GM12878 (cell line): ENCODE results near the gene ZMYM3. TPM values are rescaled to one million over a fixed set of nuclear protein-coding genes. Genes with fewer than 3 reads are reported as not detected.

Experiments
- ATAC-seq: fragments of 200-7000 bp; cut with Tn5 transposase; 3 replicates; pipeline ENCODE4 v1.9.1; 2020; ENCODE audit warnings: mild to moderate bottlenecking, moderate library complexity
- BruUV-seq: library from RNA; stranded (reverse); fragments of 400-500 nt; replicated peaks from 2 replicates; lab custom pipeline; 2021; lab: Mats Ljungman, UMichigan
- CTCF ChIA-PET: fragments of 300-600 bp; sonication (Branson Sonifier 250); formaldehyde crosslinking; extraction: SDS; loops from one replicate; lab custom pipeline; 2021; ENCODE audit warnings: inconsistent platforms; lab: Yijun Ruan, JAX
- POLR2A ChIA-PET: fragments of 350-600 bp; formaldehyde crosslinking; extraction: SDS; loops from one replicate; lab custom pipeline; 2021; ENCODE audit warnings: inconsistent platforms; lab: Charles Lee
- RAD21 ChIA-PET: fragments of 300-600 bp; sonication (Branson Sonifier 250); formaldehyde crosslinking; loops from one replicate; lab custom pipeline; 2023; ENCODE audit warnings: antibody characterized with exemption; ENCODE audit not compliant: unreplicated experiment; lab: Charles Lee
- SMC1A ChIA-PET: fragments of 300-600 bp; sonication (Branson Sonifier 250); formaldehyde crosslinking; loops from one replicate; lab custom pipeline; 2023; ENCODE audit not compliant: unreplicated experiment, uncharacterized antibody; lab: Charles Lee
- DNase-seq: peaks from one replicate; pipeline ENCODE4 v3.0.0-alpha.2; 2011; ENCODE audit warnings: low read depth, low spot score
- FAIRE-seq: peaks from 3 replicates; lab custom pipeline; 2011; peaks lifted over from hg19 to GRCh38; lab: Jason Lieb, UNC
- H2AFZ ChIP-seq: 2 replicates; pipeline ENCODE4 v1.6.0; 2011; ENCODE audit warnings: low read depth, low read length, control low read depth; ENCODE audit not compliant: control insufficient read depth
- H3K27ac ChIP-seq: 2 replicates; pipeline ENCODE4 v1.5.1; 2011; ENCODE audit warnings: control low read depth; ENCODE audit not compliant: control insufficient read depth, insufficient read depth
- H3K27me3 ChIP-seq, 2 experiments: replicated peaks in 1 of 2; 2 replicates each; pipeline versions ENCODE4 v1.6.0 to v1.6.1; 2011; ENCODE audit warnings: low read length in 1 of 2; ENCODE audit not compliant: control insufficient read depth in 2 of 2, insufficient read depth in 2 of 2
- H3K36me3 ChIP-seq, 2 experiments: 2 replicates each; pipeline ENCODE4 v1.5.1; 2011; ENCODE audit warnings: low read length in 1 of 2; ENCODE audit not compliant: control insufficient read depth in 2 of 2, insufficient read depth in 2 of 2
- H3K4me1 ChIP-seq: 2 replicates; pipeline ENCODE4 v1.6.1; 2011; ENCODE audit warnings: mild to moderate bottlenecking, low read length, moderate library complexity, mixed read lengths; ENCODE audit not compliant: control insufficient read depth, insufficient read depth
- H3K4me2 ChIP-seq: 2 replicates; pipeline ENCODE4 v1.6.0; 2011; ENCODE audit warnings: control low read depth; ENCODE audit not compliant: control insufficient read depth, insufficient read depth
- H3K4me3 ChIP-seq: fragments of 200-600 bp; sonication (generic); 2 replicates; pipeline ENCODE4 v1.5.1; 2016
- H3K79me2 ChIP-seq: 2 replicates; pipeline ENCODE4 v1.6.0; 2011; ENCODE audit warnings: low read length; ENCODE audit not compliant: control insufficient read depth, insufficient read depth
- H3K9ac ChIP-seq: 2 replicates; pipeline ENCODE4 v1.8.0; 2011; ENCODE audit warnings: low read length, control low read depth, mixed read lengths; ENCODE audit not compliant: control insufficient read depth, insufficient read depth
- H3K9me3 ChIP-seq: replicated peaks from 3 replicates; pipeline ENCODE4 v1.5.1; 2011; ENCODE audit warnings: mild to moderate bottlenecking, low read length; ENCODE audit not compliant: control insufficient read depth, insufficient read depth
- H4K20me1 ChIP-seq: 2 replicates; pipeline ENCODE4 v1.6.0; 2011; ENCODE audit not compliant: control insufficient read depth, insufficient read depth
- FOS ChIP-seq: IDR thresholded peaks from 3 replicates; pipeline ENCODE4 v1.6.1; 2011; ENCODE audit warnings: borderline replicate concordance; ENCODE audit not compliant: insufficient read length; ENCODE audit errors: extremely low read depth
- KAT2A ChIP-seq: conservative IDR thresholded peaks from 2 replicates; pipeline ENCODE4 v1.6.1; 2011; ENCODE audit warnings: low read depth, low read length; ENCODE audit not compliant: control insufficient read depth
- USF1 ChIP-seq: IDR thresholded peaks from 2 replicates; pipeline ENCODE4 v1.6.1; 2011; ENCODE audit warnings: borderline replicate concordance, low read depth, mild to moderate bottlenecking, moderate library complexity, mixed read lengths, low read length; ENCODE audit not compliant: insufficient read depth; ENCODE audit errors: extremely low read length
- WRNIP1 ChIP-seq: IDR thresholded peaks from 2 replicates; pipeline ENCODE4 v1.6.1; 2011; ENCODE audit warnings: low read depth, low read length, improper control_type of control experiment, borderline replicate concordance
- WGBS: methylation state at CpG from one replicate; pipeline ENCODE4 v1.1.6; 2016; ENCODE audit warnings: low lambda C conversion rate; ENCODE audit not compliant: insufficient replicate concordance, insufficient coverage; ENCODE audit errors: missing lambda C conversion rate; 5-methylcytosine and 5-hydroxymethylcytosine counted together
- in situ Hi-C: fragments of 300-500 bp; cut with MboI; formaldehyde crosslinking; loops from 9 replicates; pipeline ENCODE4 v1.14.3; 2018; ENCODE audit warnings: mixed read lengths
- intact Hi-C: fragments of 100-400 bp; cut with micrococcal nuclease; formaldehyde crosslinking; loops from one replicate; pipeline ENCODE4 v1.14.2; 2022; ENCODE audit not compliant: unreplicated experiment
- polyA plus RNA-seq, 11 experiments: library from polyadenylated mRNA; depleted of rRNA in 4 of 11; unstranded in 6 of 11; stranded (reverse) in 5 of 11; fragments of >200 nt; fragmentation: Nextera tagmentation in 4 of 11; fragmentation: Illumina TruSeq in 1 of 11; extraction: Ambion mirVana in 4 of 11; extraction: Trizol in 1 of 11; gene quantifications; 1 replicate in 1 of 11; 2 replicates in 10 of 11; pipeline versions ENCODE4 v1.2.1 to v1.2.3, GENCODE V29; 2011 to 2016; ENCODE audit warnings: inconsistent platforms in 2 of 11, missing spikeins in 2 of 11, low read depth in 1 of 11
- total RNA-seq, 4 experiments: library from RNA; depleted of rRNA in 3 of 4; stranded (reverse); fragments of >200 nt in 3 of 4; fragmentation: Illumina TruSeq in 1 of 4; extraction: Trizol in 1 of 4; gene quantifications; 2 replicates each; pipeline versions ENCODE4 v1.2.1 to v1.2.3, GENCODE V29; 2013 to 2021

Gene ZMYM3
- total and polyA plus RNA-seq, 10 of the 15 experiments (the other 5 are each of a cell fraction or from before 2014, with no cell fraction given) = 2.3 to 28.1 (median 12.3) TPM

DNA sequence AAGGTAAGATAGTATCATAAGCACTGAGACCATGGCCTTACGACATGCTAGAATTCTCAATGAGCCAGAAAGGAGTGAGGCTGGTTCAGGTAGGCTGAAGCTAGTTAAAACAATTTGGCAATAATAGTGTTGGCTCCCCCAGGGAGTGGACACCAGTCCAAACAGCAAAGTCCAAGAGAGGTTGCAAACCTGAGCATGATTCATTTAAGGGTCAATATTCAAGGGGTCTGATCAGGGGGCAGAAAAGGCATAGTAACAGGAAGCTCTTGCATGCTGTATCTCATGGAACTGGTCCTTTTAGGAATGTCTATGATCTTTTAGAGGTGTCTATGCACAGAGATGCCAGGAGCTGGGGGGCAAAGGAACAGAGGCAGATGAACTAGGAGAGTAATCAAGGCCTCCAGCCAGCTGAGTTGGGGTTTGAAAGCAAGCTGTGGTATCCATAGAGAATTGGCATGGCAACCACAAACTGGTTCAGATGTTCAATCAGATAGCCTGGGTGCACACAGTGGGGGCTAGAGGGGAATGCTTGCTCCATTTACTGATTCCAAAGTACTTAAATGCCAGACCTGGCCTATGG is 25.8 kb downstream of the ZMYM3 start:
- H3K9me3 ChIP-seq = no peaks in the 10 kb centered on the region
- BruUV-seq = no TSS peak
- ChIA-PET RAD21 (no interaction called here), CTCF (interaction anchor here (1.0 kb wide), 1 partner anchor 19 kb away, joined by 3 read pairs; no protein-coding TSS in a partner anchor), SMC1A (interaction anchor here (0.6 kb wide), 1 partner anchor 19 kb away, joined by 3 read pairs; no protein-coding TSS in a partner anchor)
- H3K4me1 ChIP-seq = no peaks in the 10 kb centered on the region
- no peak for ATAC-seq
- H2AFZ ChIP-seq = no peak overlapping the region
- no peak for DNase-seq
- no peaks in the 10 kb centered on the region for H3K27me3 ChIP-seq
- in situ Hi-C loops = no loop called here
- H3K9ac ChIP-seq = no peak overlapping the region
- no peaks in the 10 kb centered on the region for H4K20me1 ChIP-seq
- WGBS = 79% methylated on average over 1 of the region's 1 CpG
- no peak overlapping the region for H3K27ac ChIP-seq
- H3K4me3 ChIP-seq = no peak overlapping the region
- TF ChIP-seq KAT2A (no peak), USF1 (no peak), WRNIP1 (no peak), FOS (no peak)
- TF ChIP-seq, all 136 proteins: peak for 0
- Histone ChIP-seq H3K36me3 (no peaks in the 10 kb centered on the region), H3K79me2 (no peaks in the 10 kb centered on the region), H3K4me2 (no peak overlapping the region)
- no peak for FAIRE-seq
- POLR2A ChIA-PET = no interaction called here
- intact Hi-C loops = no loop called here
